ENCODE results near the gene SLC50A1.
A peak's percentile ranks its signal among the peaks of the same experiment; 100 is the strongest.
"Not testable (repeated sequence)": the region's sequence is repeated elsewhere in the genome, so short reads cannot be mapped to it uniquely, and the experiment has no call there.

Gene SLC50A1

GRCh38 chr1:155117610-155118009 lies 18.0 kb upstream of the SLC50A1 start:
- Histone ChIP-seq H3K9me3 (ENCODE audit: control insufficient read depth in 2 of 2, low read length in 2 of 2) (no peaks in the 10 kb centered on the region), H3K4me1 (ENCODE audit: control insufficient read depth, insufficient read depth, low read length) (no peaks in the 10 kb centered on the region), H3K27me3 (ENCODE audit: control insufficient read depth in 1 of 2, insufficient read depth in 2 of 2, low read length in 2 of 2) (peaks cover 4 to 6% of the 10 kb centered on the region in 2 donors), H3K4me3 (ENCODE audit: low read length in 2 of 2) (no peak overlapping the region), H3K36me3 (ENCODE audit: control insufficient read depth in 2 of 2, insufficient read depth in 2 of 2, low read length in 2 of 2) (no peaks in the 10 kb centered on the region), H3K9ac (ENCODE audit: low read length in 2 of 2) (no peak overlapping the region), H3K27ac (ENCODE audit: low read length) (no peak overlapping the region)

- not testable (repeated sequence) for H3K27me3 ChIP-seq (ENCODE audit: control insufficient read depth in 1 of 2, insufficient read depth in 2 of 2, low read length in 2 of 2); H3K27ac ChIP-seq (ENCODE audit: low read length); H3K9me3 ChIP-seq (ENCODE audit: control insufficient read depth in 2 of 2, low read length in 2 of 2); H3K36me3 ChIP-seq (ENCODE audit: control insufficient read depth in 2 of 2, insufficient read depth in 2 of 2, low read length in 2 of 2); H3K4me3 ChIP-seq (ENCODE audit: low read length in 2 of 2); H3K4me1 ChIP-seq (ENCODE audit: control insufficient read depth, insufficient read depth, low read length); H3K9ac ChIP-seq (ENCODE audit: low read length in 2 of 2)
Observed at GRCh38 chr1:155118090-155118489, 17.6 kb upstream of the SLC50A1 start.

GRCh38 chr1:155120253-155120652 lies 15.4 kb upstream of the SLC50A1 start:
- H3K36me3 ChIP-seq (ENCODE audit: control insufficient read depth in 2 of 2, insufficient read depth in 2 of 2, low read length in 2 of 2): no peaks in the 10 kb centered on the region
- H3K9me3 ChIP-seq (ENCODE audit: control insufficient read depth in 2 of 2, low read length in 2 of 2): no peaks in the 10 kb centered on the region
- H3K4me1 ChIP-seq (ENCODE audit: control insufficient read depth, insufficient read depth, low read length): peaks cover 5% of the 10 kb centered on the region
- H3K27ac ChIP-seq (ENCODE audit: low read length): no peak overlapping the region
- H3K9ac ChIP-seq (ENCODE audit: low read length in 2 of 2): no peak overlapping the region
- H3K27me3 ChIP-seq (ENCODE audit: control insufficient read depth in 1 of 2, insufficient read depth in 2 of 2, low read length in 2 of 2): peaks cover 4 to 6% of the 10 kb centered on the region in 2 donors
- H3K4me3 ChIP-seq (ENCODE audit: low read length in 2 of 2): no peak overlapping the region

- Histone ChIP-seq H3K4me3 (ENCODE audit: low read length in 2 of 2) (no peak overlapping the region), H3K36me3 (ENCODE audit: control insufficient read depth in 2 of 2, insufficient read depth in 2 of 2, low read length in 2 of 2) (no peaks in the 10 kb centered on the region), H3K9ac (ENCODE audit: low read length in 2 of 2) (no peak overlapping the region), H3K4me1 (ENCODE audit: control insufficient read depth, insufficient read depth, low read length) (peaks cover 9% of the 10 kb centered on the region), H3K9me3 (ENCODE audit: control insufficient read depth in 2 of 2, low read length in 2 of 2) (no peaks in the 10 kb centered on the region), H3K27me3 (ENCODE audit: control insufficient read depth in 1 of 2, insufficient read depth in 2 of 2, low read length in 2 of 2) (peaks cover 4 to 6% of the 10 kb centered on the region in 2 donors), H3K27ac (ENCODE audit: low read length) (no peak overlapping the region)
Observed at GRCh38 chr1:155121249-155121648, 14.4 kb upstream of the SLC50A1 start.

GRCh38 chr1:155122308-155122707 lies 13.3 kb upstream of the SLC50A1 start:
- H3K36me3 ChIP-seq (ENCODE audit: control insufficient read depth in 2 of 2, insufficient read depth in 2 of 2, low read length in 2 of 2): no peaks in the 10 kb centered on the region
- H3K4me1 ChIP-seq (ENCODE audit: control insufficient read depth, insufficient read depth, low read length): peaks cover 19% of the 10 kb centered on the region
- H3K27me3 ChIP-seq (ENCODE audit: control insufficient read depth in 1 of 2, insufficient read depth in 2 of 2, low read length in 2 of 2): peaks cover 3 to 4% of the 10 kb centered on the region in 2 donors
- no peaks in the 10 kb centered on the region for H3K9me3 ChIP-seq (ENCODE audit: control insufficient read depth in 2 of 2, low read length in 2 of 2)
- H3K27ac ChIP-seq (ENCODE audit: low read length): no peak overlapping the region
- H3K4me3 ChIP-seq (ENCODE audit: low read length in 2 of 2): no peak overlapping the region
- no peak overlapping the region for H3K9ac ChIP-seq (ENCODE audit: low read length in 2 of 2)

- Histone ChIP-seq H3K4me1 (ENCODE audit: control insufficient read depth, insufficient read depth, low read length) (peaks cover 29% of the 10 kb centered on the region), H3K4me3 (ENCODE audit: low read length in 2 of 2) (no peak overlapping the region), H3K27ac (ENCODE audit: low read length) (no peak overlapping the region), H3K27me3 (ENCODE audit: control insufficient read depth in 1 of 2, insufficient read depth in 2 of 2, low read length in 2 of 2) (peaks cover 0 to 2% of the 10 kb centered on the region in 2 donors), H3K9me3 (ENCODE audit: control insufficient read depth in 2 of 2, low read length in 2 of 2) (no peaks in the 10 kb centered on the region), H3K36me3 (ENCODE audit: control insufficient read depth in 2 of 2, insufficient read depth in 2 of 2, low read length in 2 of 2) (no peaks in the 10 kb centered on the region), H3K9ac (ENCODE audit: low read length in 2 of 2) (no peak overlapping the region)
Observed at GRCh38 chr1:155123801-155124200, 11.9 kb upstream of the SLC50A1 start.

- Histone ChIP-seq H3K27ac (ENCODE audit: low read length) (no peak overlapping the region), H3K9ac (ENCODE audit: low read length in 2 of 2) (no peak overlapping the region), H3K36me3 (ENCODE audit: control insufficient read depth in 2 of 2, insufficient read depth in 2 of 2, low read length in 2 of 2) (no peaks in the 10 kb centered on the region), H3K9me3 (ENCODE audit: control insufficient read depth in 2 of 2, low read length in 2 of 2) (no peaks in the 10 kb centered on the region), H3K4me1 (ENCODE audit: control insufficient read depth, insufficient read depth, low read length) (peaks cover 39% of the 10 kb centered on the region), H3K4me3 (ENCODE audit: low read length in 2 of 2) (no peak overlapping the region), H3K27me3 (ENCODE audit: control insufficient read depth in 1 of 2, insufficient read depth in 2 of 2, low read length in 2 of 2) (peaks cover 0 to 2% of the 10 kb centered on the region in 2 donors)
Observed at GRCh38 chr1:155124503-155125463, 10.9 kb upstream of the SLC50A1 start.

GRCh38 chr1:155125511-155125945 lies 10.1 kb upstream of the SLC50A1 start:
- peaks cover 47% of the 10 kb centered on the region for H3K4me1 ChIP-seq (ENCODE audit: control insufficient read depth, insufficient read depth, low read length)
- H3K27ac ChIP-seq (ENCODE audit: low read length): no peak overlapping the region
- no peaks in the 10 kb centered on the region for H3K27me3 ChIP-seq (ENCODE audit: control insufficient read depth in 1 of 2, insufficient read depth in 2 of 2, low read length in 2 of 2)
- no peak overlapping the region for H3K9ac ChIP-seq (ENCODE audit: low read length in 2 of 2)
- H3K4me3 ChIP-seq (ENCODE audit: low read length in 2 of 2): no peak overlapping the region
- no peaks in the 10 kb centered on the region for H3K36me3 ChIP-seq (ENCODE audit: control insufficient read depth in 2 of 2, insufficient read depth in 2 of 2, low read length in 2 of 2)
- no peaks in the 10 kb centered on the region for H3K9me3 ChIP-seq (ENCODE audit: control insufficient read depth in 2 of 2, low read length in 2 of 2)

- Histone ChIP-seq H3K4me3 (ENCODE audit: low read length in 2 of 2) (peak overlapping the region; percentile 88 to 93), H3K36me3 (ENCODE audit: control insufficient read depth in 2 of 2, insufficient read depth in 2 of 2, low read length in 2 of 2) (no peaks in the 10 kb centered on the region), H3K27ac (ENCODE audit: low read length) (peak overlapping the region; percentile 53), H3K4me1 (ENCODE audit: control insufficient read depth, insufficient read depth, low read length) (peaks cover 52% of the 10 kb centered on the region), H3K9ac (ENCODE audit: low read length in 2 of 2) (peak overlapping the region in 1 of 2 donors; percentile 57), H3K9me3 (ENCODE audit: control insufficient read depth in 2 of 2, low read length in 2 of 2) (no peaks in the 10 kb centered on the region), H3K27me3 (ENCODE audit: control insufficient read depth in 1 of 2, insufficient read depth in 2 of 2, low read length in 2 of 2) (no peaks in the 10 kb centered on the region)
Observed at GRCh38 chr1:155125946-155126555, 9.6 kb upstream of the SLC50A1 start.

GRCh38 chr1:155126556-155127104 lies 9.0 kb upstream of the SLC50A1 start:
- Histone ChIP-seq H3K36me3 (ENCODE audit: control insufficient read depth in 2 of 2, insufficient read depth in 2 of 2, low read length in 2 of 2) (peaks cover 1 to 4% of the 10 kb centered on the region in 2 donors), H3K4me1 (ENCODE audit: control insufficient read depth, insufficient read depth, low read length) (peaks cover 58% of the 10 kb centered on the region), H3K9me3 (ENCODE audit: control insufficient read depth in 2 of 2, low read length in 2 of 2) (no peaks in the 10 kb centered on the region), H3K27me3 (ENCODE audit: control insufficient read depth in 1 of 2, insufficient read depth in 2 of 2, low read length in 2 of 2) (no peaks in the 10 kb centered on the region), H3K27ac (ENCODE audit: low read length) (peak overlapping the region; percentile 53), H3K9ac (ENCODE audit: low read length in 2 of 2) (peak overlapping the region; percentile 21 to 57), H3K4me3 (ENCODE audit: low read length in 2 of 2) (peak overlapping the region; percentile 88 to 93)
